Measurements from ENCODE around the gene RHOU.

Gene RHOU

DNA sequence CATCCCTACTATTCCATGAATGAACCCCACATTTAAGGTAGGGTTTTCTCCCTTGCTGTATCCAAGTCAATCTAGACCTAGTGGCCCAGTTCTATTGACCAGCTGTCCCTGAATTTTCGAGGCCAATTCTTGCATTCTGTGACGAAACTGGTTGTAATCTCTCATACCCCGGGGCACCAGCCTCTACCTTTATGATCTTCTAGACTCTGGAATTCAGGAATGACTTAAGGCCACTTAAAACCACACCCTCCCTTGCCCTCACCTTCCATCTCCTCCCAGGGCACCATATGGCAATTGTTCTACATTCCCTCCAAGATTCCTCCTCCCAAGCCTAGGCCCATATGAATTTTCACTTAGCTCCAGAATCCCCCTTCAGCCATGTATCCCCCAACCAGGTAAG, 48.9 kb downstream of the RHOU start:
- TF ChIP-seq, protein P1, sequence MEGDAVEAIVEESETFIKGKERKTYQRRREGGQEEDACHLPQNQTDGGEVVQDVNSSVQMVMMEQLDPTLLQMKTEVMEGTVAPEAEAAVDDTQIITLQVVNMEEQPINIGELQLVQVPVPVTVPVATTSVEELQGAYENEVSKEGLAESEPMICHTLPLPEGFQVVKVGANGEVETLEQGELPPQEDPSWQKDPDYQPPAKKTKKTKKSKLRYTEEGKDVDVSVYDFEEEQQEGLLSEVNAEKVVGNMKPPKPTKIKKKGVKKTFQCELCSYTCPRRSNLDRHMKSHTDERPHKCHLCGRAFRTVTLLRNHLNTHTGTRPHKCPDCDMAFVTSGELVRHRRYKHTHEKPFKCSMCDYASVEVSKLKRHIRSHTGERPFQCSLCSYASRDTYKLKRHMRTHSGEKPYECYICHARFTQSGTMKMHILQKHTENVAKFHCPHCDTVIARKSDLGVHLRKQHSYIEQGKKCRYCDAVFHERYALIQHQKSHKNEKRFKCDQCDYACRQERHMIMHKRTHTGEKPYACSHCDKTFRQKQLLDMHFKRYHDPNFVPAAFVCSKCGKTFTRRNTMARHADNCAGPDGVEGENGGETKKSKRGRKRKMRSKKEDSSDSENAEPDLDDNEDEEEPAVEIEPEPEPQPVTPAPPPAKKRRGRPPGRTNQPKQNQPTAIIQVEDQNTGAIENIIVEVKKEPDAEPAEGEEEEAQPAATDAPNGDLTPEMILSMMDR (IDR thresholded peaks at IDR 0.05) = no peak
- TF ChIP-seq ZFX (IDR thresholded peaks at IDR 0.05; ENCODE audit: borderline replicate concordance) = no peak
- no peak overlapping the region for H3K27ac ChIP-seq

DNA sequence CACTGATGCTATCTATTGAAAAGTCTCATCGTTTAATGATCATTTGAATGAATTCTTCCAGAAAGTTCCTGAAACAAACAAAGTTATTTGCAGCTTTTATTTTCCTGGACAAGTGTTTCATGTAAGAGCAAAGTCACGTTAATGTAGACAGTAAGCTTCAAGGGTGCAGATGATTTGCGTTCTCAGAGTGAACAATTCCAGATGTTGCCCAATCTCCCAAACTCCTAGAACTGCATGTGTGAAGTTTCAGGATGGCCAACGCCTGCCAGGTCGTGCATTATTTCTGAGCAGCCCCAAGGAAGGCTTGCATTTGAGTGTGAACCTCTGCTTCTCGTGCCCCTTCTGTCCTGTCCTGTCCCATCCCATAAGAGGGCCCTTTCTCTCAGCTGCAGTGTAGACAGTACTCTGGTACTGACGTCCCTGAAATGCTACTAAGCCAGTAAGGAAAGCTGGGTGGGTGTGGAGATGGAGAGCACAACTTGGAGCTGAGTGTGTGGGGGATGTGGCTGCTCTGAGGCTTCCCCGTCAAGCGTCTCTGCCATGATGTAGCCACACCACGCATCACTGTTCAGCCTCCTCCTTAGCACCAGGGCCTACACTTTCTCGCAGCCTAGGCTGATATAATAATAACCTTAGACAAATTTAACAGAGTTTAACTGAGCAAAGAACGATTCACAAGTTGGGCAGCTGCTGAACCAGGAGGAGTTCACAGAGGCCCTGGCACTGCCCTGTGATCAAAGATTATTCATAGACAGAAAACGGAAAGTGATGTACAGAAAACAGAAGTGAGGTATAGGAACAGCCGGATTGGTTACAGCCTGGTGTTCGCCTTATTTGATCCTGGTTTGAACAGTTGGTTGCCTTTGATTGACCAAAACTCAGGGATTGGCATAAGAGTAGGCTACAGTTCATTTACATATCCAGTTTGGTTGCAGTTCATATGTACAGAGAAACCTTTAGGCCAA, 50.4 kb downstream of the RHOU start:
- no peak overlapping the region for H3K27ac ChIP-seq
- no peak for TF ChIP-seq ZFX (IDR thresholded peaks at IDR 0.05; ENCODE audit: borderline replicate concordance)
- TF ChIP-seq, protein P1 (IDR thresholded peaks at IDR 0.05) = no peak

DNA sequence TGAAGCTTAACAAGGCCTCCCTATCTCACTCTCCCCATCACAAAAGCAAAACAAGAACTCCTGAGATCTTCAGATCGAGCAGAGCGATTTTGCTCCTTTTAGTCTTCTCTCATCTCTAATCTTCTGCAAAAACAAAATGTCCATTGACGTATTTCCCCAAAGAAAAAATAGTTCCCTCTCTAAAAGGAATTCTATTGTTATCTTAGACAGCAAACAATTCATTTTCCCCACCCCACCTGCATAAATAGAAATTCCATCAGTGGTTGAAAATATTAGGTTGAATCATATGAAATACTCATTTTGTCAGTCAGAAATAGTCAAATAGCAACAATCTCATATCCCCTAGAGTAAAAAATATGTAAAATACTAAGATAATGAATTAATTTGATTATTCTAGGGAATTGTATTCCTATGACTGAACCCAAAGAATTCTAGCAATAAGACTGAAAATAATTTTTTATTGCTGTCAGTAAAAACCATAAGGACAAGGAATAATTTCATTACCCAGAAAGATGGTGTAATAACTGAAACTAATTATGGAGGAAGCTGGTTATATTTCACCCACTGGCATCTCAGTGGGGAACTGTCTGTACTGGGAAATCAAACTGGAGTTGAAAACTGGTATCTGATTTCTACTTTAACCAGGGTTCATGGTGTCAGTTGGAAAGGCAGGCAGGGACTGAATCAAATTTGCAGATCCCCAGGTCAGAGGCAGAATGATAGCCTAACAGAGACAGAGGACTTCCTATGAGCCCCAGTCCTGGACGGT, 51.3 kb downstream of the RHOU start:
- TF ChIP-seq, protein P1 (IDR thresholded peaks at IDR 0.05) = no peak
- no peak for TF ChIP-seq ZFX (IDR thresholded peaks at IDR 0.05; ENCODE audit: borderline replicate concordance)
- H3K27ac ChIP-seq = no peak overlapping the region

DNA sequence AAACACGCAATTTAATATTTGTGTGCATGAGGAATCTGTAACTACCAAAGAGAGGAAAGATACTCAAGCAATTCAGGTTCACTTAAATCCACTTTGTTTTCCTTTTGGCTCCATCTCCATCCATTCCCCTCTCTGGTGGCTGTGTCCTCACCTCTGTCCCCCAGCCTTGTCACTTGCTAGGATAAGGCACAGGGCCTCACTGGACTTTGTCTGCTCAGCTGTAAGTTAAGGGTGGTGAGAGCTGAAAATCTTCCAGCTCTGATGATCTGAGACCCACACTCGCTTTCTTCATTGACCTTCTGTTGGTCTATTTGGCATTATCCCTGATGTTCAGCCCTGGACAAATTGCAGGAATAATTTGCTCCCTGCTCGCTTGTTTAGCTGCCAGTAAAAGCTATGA, 56.5 kb downstream of the RHOU start:
- no peak overlapping the region for H3K27ac ChIP-seq
- TF ChIP-seq, protein P1 (IDR thresholded peaks at IDR 0.05) = no peak
- TF ChIP-seq ZFX (IDR thresholded peaks at IDR 0.05; ENCODE audit: borderline replicate concordance) = no peak

DNA sequence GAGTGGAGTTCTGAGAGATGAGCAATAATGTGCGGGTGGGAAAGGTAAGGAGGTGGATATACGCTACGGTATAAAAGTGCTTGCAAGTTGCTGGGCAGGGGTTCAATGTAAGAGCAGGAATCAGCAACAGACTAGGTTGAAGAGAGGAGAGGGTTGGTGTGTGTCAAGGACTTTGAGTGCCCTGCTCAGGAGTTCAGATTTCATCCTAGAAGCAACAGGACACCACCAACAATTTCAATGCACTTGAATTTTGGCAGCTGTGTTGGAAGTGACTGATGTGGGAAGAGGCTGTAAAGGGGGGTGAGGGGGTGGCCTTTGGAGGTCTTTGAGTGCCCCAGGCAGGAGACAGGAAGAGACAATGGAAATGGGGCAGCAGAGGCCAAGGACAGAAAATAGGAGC, 57.3 kb downstream of the RHOU start:
- TF ChIP-seq ZFX (IDR thresholded peaks at IDR 0.05; ENCODE audit: borderline replicate concordance) = no peak
- TF ChIP-seq, protein P1 (IDR thresholded peaks at IDR 0.05) = no peak
- no peak overlapping the region for H3K27ac ChIP-seq

DNA sequence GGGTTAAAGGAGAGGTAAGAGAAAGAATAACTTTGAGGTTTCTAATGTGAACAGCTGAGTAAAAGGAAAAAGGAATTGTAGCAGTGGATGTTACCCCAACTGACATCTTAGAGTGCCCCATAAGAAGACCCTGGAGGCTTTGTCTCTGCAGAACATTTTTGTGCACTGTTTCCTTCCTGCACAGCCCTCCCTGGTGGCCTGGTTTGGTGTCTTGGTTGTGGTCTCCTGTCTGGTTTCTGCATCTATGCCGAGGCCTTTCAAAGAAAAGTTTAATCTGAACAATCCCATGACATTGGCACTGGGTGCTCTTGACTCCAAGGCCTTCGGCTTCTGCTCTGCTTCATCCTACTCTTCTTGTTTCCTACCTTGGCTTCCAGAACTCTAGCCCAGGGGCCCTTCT, 57.8 kb downstream of the RHOU start:
- H3K27ac ChIP-seq = no peak overlapping the region

More for the DNA sequence above, 57.8 kb downstream of the RHOU start:
- no peak for TF ChIP-seq ZFX (IDR thresholded peaks at IDR 0.05; ENCODE audit: borderline replicate concordance)
- TF ChIP-seq, protein P1 (IDR thresholded peaks at IDR 0.05) = no peak

All from 22Rv1 (cell line).